Testis (tissue), 3 donors: ENCODE results near the gene OXER1. TPM values are rescaled to one million over a fixed set of nuclear protein-coding genes. Genes with fewer than 3 reads are reported as not detected.

Source experiments
- DNase-seq: peaks from one replicate; pipeline ENCODE4 v3.0.0-alpha.2; 2019
- H3K27ac ChIP-seq, 2 donors: fragments of 200-600 bp; sonication (generic); one replicate each; pipeline ENCODE4 v1.5.1; 2019
- H3K27me3 ChIP-seq: fragments of 200-600 bp; sonication (generic); one replicate; pipeline ENCODE4 v1.5.1; 2019
- H3K36me3 ChIP-seq: fragments of 200-600 bp; sonication (generic); one replicate; pipeline ENCODE4 v1.5.1; 2017; ENCODE audit warnings: low read depth; ENCODE audit errors: missing control alignments
- H3K4me1 ChIP-seq: fragments of 200-600 bp; sonication (generic); one replicate; pipeline ENCODE4 v1.5.1; 2019
- H3K4me3 ChIP-seq, 2 donors: fragments of 200-600 bp; sonication (generic); one replicate each; pipeline ENCODE4 v1.5.1; 2017 to 2019
- H3K9me3 ChIP-seq: fragments of 200-600 bp; sonication (generic); one replicate; pipeline ENCODE4 v1.5.1; 2017
- POLR2A ChIP-seq: fragments of 450-650 bp; IDR thresholded peaks from one replicate; pipeline ENCODE4 v1.6.1; 2017; ENCODE audit warnings: antibody characterized with exemption, mild to moderate bottlenecking, moderate library complexity
- WGBS, 2 donors: methylation state at CpG; one replicate each; pipeline ENCODE4 v1.1.5; 2018; 5-methylcytosine and 5-hydroxymethylcytosine counted together
- intact Hi-C: fragments of 100-400 bp; cut with DNase I; formaldehyde crosslinking; loops from one replicate; pipeline ENCODE4 v1.15.1; 2023; ENCODE audit warnings: low total_unique reads
- polyA plus RNA-seq: library from polyadenylated mRNA; stranded (reverse); fragments of 350-450 nt; fragmentation: Illumina TruSeq; extraction: RNeasy Lipid Tissue Mini Kit (QIAGEN cat#74804); gene quantifications from one replicate; pipeline ENCODE4 v1.2.3, GENCODE V29; 2014; ENCODE audit warnings: low read depth, low replicate concordance; ENCODE audit not compliant: insufficient read depth
- total RNA-seq, 2 donors: library from RNA; depleted of rRNA; stranded (reverse); fragments of >200 nt; gene quantifications; one replicate each; pipeline ENCODE4 v1.2.3, GENCODE V29; 2016
- TF ChIP-seq, protein P1 (sequence below), 3 experiments: fragments of 450-650 bp in 2 of 3; fragments of 200-600 bp in 1 of 3; sonication (generic) in 1 of 3; IDR thresholded peaks; one replicate each; pipeline ENCODE4 v1.5.1; 2016 to 2019; ENCODE audit warnings: antibody characterized with exemption in 3 of 3, mild to moderate bottlenecking in 2 of 3, moderate library complexity in 1 of 3

Gene OXER1
- total and polyA plus RNA-seq, 3 donors from 2014 or later = 1.3 to 2.0 (median 1.3) TPM

DNA sequence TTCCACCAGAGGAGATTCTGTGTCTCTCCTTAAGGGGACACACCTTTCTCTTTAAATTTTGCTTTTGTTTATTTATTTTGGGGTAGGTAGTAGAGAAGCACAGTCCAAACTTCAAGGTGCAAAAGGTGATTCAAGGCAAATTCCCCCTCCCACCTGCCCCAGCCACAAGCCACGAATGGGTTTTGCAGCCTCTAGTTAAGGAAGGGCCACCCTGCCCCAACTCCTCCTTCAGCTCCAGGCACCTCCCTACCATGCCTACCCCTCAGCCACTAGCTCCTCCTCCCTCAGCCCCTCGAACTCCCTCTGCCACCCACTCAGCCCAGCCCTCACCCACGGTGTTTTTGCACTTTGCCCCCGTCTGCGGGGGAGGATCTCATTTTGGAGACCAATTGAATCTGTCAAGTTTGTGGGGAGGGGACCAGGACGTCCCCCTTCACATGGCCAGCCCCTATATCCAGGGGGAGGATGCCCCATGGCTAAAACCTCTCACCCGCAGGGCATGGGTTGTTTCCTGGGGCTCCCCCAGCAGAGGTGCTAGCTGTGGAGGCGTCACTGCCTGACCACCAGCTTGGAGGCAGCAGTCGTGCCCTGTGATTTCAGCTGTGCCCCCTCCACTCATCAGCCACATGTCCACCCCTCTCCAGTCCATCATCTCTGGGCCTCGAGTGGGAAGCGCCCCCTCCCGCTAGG is 24.0 kb upstream of the OXER1 start:
- no peaks in the 10 kb centered on the region for H3K27me3 ChIP-seq
- TF ChIP-seq, protein P1, sequence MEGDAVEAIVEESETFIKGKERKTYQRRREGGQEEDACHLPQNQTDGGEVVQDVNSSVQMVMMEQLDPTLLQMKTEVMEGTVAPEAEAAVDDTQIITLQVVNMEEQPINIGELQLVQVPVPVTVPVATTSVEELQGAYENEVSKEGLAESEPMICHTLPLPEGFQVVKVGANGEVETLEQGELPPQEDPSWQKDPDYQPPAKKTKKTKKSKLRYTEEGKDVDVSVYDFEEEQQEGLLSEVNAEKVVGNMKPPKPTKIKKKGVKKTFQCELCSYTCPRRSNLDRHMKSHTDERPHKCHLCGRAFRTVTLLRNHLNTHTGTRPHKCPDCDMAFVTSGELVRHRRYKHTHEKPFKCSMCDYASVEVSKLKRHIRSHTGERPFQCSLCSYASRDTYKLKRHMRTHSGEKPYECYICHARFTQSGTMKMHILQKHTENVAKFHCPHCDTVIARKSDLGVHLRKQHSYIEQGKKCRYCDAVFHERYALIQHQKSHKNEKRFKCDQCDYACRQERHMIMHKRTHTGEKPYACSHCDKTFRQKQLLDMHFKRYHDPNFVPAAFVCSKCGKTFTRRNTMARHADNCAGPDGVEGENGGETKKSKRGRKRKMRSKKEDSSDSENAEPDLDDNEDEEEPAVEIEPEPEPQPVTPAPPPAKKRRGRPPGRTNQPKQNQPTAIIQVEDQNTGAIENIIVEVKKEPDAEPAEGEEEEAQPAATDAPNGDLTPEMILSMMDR (IDR thresholded peaks at IDR 0.05) = no peak
- no peak for TF ChIP-seq POLR2A
- H3K36me3 ChIP-seq = no peaks in the 10 kb centered on the region
- no peak overlapping the region for H3K27ac ChIP-seq
- no peaks in the 10 kb centered on the region for H3K4me1 ChIP-seq
- 84 to 88% methylated on average over 11 to 12 of the region's 12 CpGs for WGBS, 2 donors
- H3K4me3 ChIP-seq = no peak overlapping the region
- H3K9me3 ChIP-seq = no peaks in the 10 kb centered on the region
- DNase-seq = no peak
- intact Hi-C loops = no loop called here

DNA sequence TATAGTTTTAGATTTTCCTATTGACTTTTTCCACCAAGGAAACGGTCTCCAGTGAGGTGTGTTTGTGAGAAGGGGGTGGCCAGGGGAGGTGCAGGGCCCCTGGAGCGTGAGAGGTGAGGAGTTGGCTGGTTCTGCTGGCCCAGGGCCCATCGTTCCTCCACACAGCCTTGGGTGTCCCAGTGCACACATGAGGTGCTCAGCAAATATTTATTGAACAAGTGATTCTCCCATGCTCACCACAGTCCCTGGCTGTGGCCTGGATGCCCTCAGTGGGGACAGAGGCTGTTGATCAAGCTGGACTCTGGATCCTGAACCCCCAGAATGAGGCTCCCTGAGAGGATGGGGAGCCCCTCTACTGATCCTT is 23.5 kb upstream of the OXER1 start:
- intact Hi-C loops = no loop called here
- H3K36me3 ChIP-seq = no peaks in the 10 kb centered on the region
- no peak overlapping the region for H3K27ac ChIP-seq
- TF ChIP-seq, protein P1 (IDR thresholded peaks at IDR 0.05) = no peak
- TF ChIP-seq POLR2A = no peak
- 90 to 96% methylated on average over 3 of the region's 3 CpGs for WGBS, 2 donors
- H3K9me3 ChIP-seq = no peaks in the 10 kb centered on the region
- no peaks in the 10 kb centered on the region for H3K4me1 ChIP-seq
- no peak for DNase-seq
- no peaks in the 10 kb centered on the region for H3K27me3 ChIP-seq
- H3K4me3 ChIP-seq = no peak overlapping the region

DNA sequence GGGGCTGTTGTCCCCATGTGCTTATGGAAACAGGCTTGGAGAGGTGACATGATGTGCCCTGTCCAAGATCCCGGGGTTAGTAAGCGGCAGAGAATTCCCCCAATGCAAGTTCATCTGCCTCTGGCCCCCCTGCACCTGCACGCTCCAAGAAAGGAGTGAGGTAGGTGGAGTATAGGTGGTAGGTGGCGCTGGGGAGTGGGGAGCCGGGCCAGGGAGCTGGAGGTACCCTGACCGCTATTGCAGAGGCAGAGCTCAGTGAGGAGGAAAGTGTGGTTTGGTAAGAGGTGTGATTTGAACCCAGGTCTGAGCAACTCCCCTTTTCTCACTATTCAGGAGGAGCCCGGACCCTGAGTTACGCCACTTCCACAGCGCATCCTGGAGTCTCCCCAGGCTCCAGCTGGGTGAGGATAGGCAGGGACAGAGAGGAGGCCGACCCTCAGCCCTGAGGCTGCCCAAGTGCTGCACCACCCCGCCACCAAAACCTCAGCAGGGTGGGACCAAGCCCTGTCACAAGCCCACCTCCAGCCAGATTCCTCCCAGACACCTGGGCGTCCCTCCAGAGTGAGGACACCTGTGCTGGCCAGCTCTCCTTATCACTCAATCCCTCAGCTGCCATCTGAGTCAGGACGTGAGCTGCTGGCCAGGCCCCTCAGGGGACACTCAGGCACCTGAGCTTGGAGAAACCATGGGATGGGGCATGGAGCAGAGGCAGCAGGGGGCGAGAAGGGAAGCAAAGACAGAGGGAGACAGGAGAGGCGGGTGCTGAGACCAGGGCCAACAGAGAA is 22.8 kb upstream of the OXER1 start:
- intact Hi-C loops = no loop called here
- TF ChIP-seq, protein P1 (IDR thresholded peaks at IDR 0.05) = no peak
- TF ChIP-seq POLR2A = no peak
- Histone ChIP-seq H3K27ac (no peak overlapping the region), H3K36me3 (no peaks in the 10 kb centered on the region), H3K4me3 (no peak overlapping the region), H3K9me3 (no peaks in the 10 kb centered on the region), H3K27me3 (no peaks in the 10 kb centered on the region), H3K4me1 (no peaks in the 10 kb centered on the region)
- no peak for DNase-seq
- WGBS, 2 donors = 84 to 85% methylated on average over 7 to 15 of the region's 15 CpGs

DNA sequence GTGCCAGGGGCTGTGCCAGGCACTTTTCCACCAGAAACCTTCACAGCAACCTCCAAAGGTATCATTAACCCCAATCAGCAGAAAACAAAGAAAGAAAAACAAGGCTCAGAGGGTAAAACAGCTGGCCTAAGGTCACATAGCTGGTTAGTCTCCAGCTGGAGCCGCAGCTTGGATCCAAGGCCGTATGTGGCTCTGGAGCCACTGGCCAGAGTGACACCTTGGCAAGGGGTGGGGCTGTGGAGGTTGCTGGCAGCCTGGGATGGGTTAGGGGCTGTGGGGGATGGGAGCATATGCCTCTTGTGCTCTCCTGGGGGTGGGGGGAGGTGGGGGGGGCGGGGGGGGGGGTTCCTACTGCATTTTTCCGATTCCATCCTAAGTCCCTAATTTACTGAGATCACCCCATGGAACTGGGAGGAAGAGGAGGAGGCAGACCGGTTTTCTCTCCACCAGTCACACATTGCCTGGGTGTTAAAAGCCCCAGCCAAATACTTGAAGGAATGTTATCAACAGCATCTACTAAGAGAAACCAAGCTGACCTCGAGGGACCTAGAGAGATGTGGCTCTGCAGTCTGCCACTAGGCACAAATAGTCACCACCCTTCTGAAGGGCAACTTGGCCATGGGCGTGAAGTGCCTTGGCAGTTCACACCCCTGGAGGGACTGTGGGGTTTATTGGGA is 20.4 kb upstream of the OXER1 start:
- WGBS, 2 donors = 81 to 85% methylated on average over 3 to 7 of the region's 7 CpGs
- Histone ChIP-seq H3K9me3 (no peaks in the 10 kb centered on the region), H3K27ac (no peak overlapping the region), H3K4me1 (no peaks in the 10 kb centered on the region), H3K36me3 (no peaks in the 10 kb centered on the region), H3K27me3 (no peaks in the 10 kb centered on the region), H3K4me3 (no peak overlapping the region)
- intact Hi-C loops = no loop called here
- DNase-seq = peak; percentile 4
- TF ChIP-seq, protein P1 (IDR thresholded peaks at IDR 0.05) = no peak
- TF ChIP-seq POLR2A = no peak
